IMR-90 (cell line): ENCODE measurements around the gene HDHD3. TPM values are rescaled to one million over a fixed set of nuclear protein-coding genes. Genes with fewer than 3 reads are reported as not detected.
A peak's percentile ranks its signal among the peaks of the same experiment; 100 is the strongest.

Experiments used
- ATAC-seq: fragments of 200-7000 bp; cut with Tn5 transposase; 2 replicates; pipeline ENCODE4 v1.9.1; 2020; ENCODE audit warnings: low read depth, mild to moderate bottlenecking, moderate library complexity
- Bru-seq: library from RNA; stranded (reverse); fragments of 400-500 nt; gene quantifications from one replicate; lab custom pipeline; 2021; lab: Mats Ljungman, UMichigan
- BruChase-seq, 2 experiments: library from RNA; stranded (reverse); fragments of 400-500 nt; gene quantifications; one replicate each; lab custom pipeline; 2021; lab: Mats Ljungman, UMichigan
- BruUV-seq: library from RNA; stranded (reverse); fragments of 400-500 nt; replicated peaks from 2 replicates; lab custom pipeline; 2021; lab: Mats Ljungman, UMichigan
- CTCF ChIA-PET: fragments of 300-600 bp; formaldehyde crosslinking; extraction: SDS; loops from one replicate; lab custom pipeline; 2021; ENCODE audit warnings: antibody characterized with exemption; lab: Yijun Ruan, JAX
- POLR2A ChIA-PET: fragments of 300-600 bp; sonication (Branson Sonifier 250); formaldehyde crosslinking; loops from one replicate; lab custom pipeline; 2022; ENCODE audit warnings: antibody characterized with exemption; ENCODE audit not compliant: unreplicated experiment; lab: Charles Lee
- DNase-seq: peaks from one replicate; pipeline ENCODE4 v3.0.0; 2013
- H2AFZ ChIP-seq: replicated peaks from 2 replicates; pipeline ENCODE3; 2013; ENCODE audit warnings: low read length, mild to moderate bottlenecking; ENCODE audit not compliant: poor library complexity
- H2AK5ac ChIP-seq: 2 replicates; pipeline ENCODE4 v1.6.1; 2013; ENCODE audit warnings: low read depth, low read length, inconsistent platforms
- H2AK9ac ChIP-seq: replicated peaks from 2 replicates; pipeline ENCODE3; 2013; ENCODE audit warnings: mild to moderate bottlenecking, low read depth, low read length, moderate library complexity; ENCODE audit not compliant: poor library complexity
- H2BK120ac ChIP-seq: 2 replicates; pipeline ENCODE4 v1.6.1; 2013; ENCODE audit warnings: low read depth, low read length, inconsistent platforms
- H2BK15ac ChIP-seq: 3 replicates; pipeline ENCODE4 v1.6.1; 2013; ENCODE audit warnings: low read depth, low read length, inconsistent platforms
- H2BK20ac ChIP-seq: 2 replicates; pipeline ENCODE4 v1.6.1; 2013; ENCODE audit warnings: low read depth, mild to moderate bottlenecking, inconsistent platforms, low read length, moderate library complexity
- H2BK5ac ChIP-seq: 2 replicates; pipeline ENCODE4 v1.6.1; 2013; ENCODE audit warnings: mild to moderate bottlenecking, low read depth, low read length, inconsistent platforms; ENCODE audit not compliant: poor library complexity, severe bottlenecking
- H3K14ac ChIP-seq: replicated peaks from 2 replicates; pipeline ENCODE4 v1.6.1; 2013; ENCODE audit warnings: low read depth, low read length, inconsistent platforms
- H3K18ac ChIP-seq: 2 replicates; pipeline ENCODE4 v1.6.1; 2013; ENCODE audit warnings: low read depth, low read length, control low read depth
- H3K23ac ChIP-seq: 2 replicates; pipeline ENCODE4 v1.6.1; 2013; ENCODE audit warnings: low read depth, low read length, inconsistent platforms
- H3K27ac ChIP-seq: 2 replicates; pipeline ENCODE4 v1.5.1; 2013; ENCODE audit warnings: mild to moderate bottlenecking, control low read depth, low read length; ENCODE audit not compliant: insufficient read depth
- H3K27me3 ChIP-seq: 2 replicates; pipeline ENCODE4 v1.6.1; 2013; ENCODE audit warnings: low read length; ENCODE audit not compliant: control insufficient read depth, insufficient read depth
- H3K36me3 ChIP-seq: 2 replicates; pipeline ENCODE4 v1.6.1; 2013; ENCODE audit warnings: low read length, mixed read lengths; ENCODE audit not compliant: control insufficient read depth, insufficient read depth
- H3K4ac ChIP-seq: 2 replicates; pipeline ENCODE4 v1.6.1; 2013; ENCODE audit warnings: low read depth, low read length, inconsistent platforms
- H3K4me1 ChIP-seq: 2 replicates; pipeline ENCODE4 v1.6.1; 2013; ENCODE audit warnings: low read length, mixed read lengths; ENCODE audit not compliant: control insufficient read depth, insufficient read depth
- H3K4me2 ChIP-seq: 2 replicates; pipeline ENCODE4 v1.6.1; 2013; ENCODE audit warnings: low read depth, mild to moderate bottlenecking, control low read depth, low read length, moderate library complexity
- H3K4me3 ChIP-seq: 2 replicates; pipeline ENCODE4 v1.5.1; 2013; ENCODE audit warnings: low read depth, mild to moderate bottlenecking, control low read depth, low read length, moderate library complexity; ENCODE audit not compliant: insufficient read depth
- H3K56ac ChIP-seq: 2 replicates; pipeline ENCODE4 v1.6.1; 2013; ENCODE audit warnings: low read length, inconsistent platforms; ENCODE audit not compliant: insufficient read depth; ENCODE audit errors: extremely low read depth
- H3K79me1 ChIP-seq, 2 experiments: 2 replicates each; pipeline ENCODE4 v1.6.1; 2013; ENCODE audit warnings: low read length in 2 of 2, inconsistent platforms in 1 of 2, low read depth in 1 of 2
- H3K9ac ChIP-seq: 2 replicates; pipeline ENCODE4 v1.6.1; 2013; ENCODE audit warnings: low read depth, low read length, control low read depth
- H3K9me1 ChIP-seq: 2 replicates; pipeline ENCODE4 v1.6.1; 2013; ENCODE audit warnings: low read length, inconsistent platforms; ENCODE audit not compliant: insufficient read depth
- H3K9me3 ChIP-seq: 2 replicates; pipeline ENCODE4 v1.6.1; 2013; ENCODE audit warnings: low read length; ENCODE audit not compliant: control insufficient read depth, insufficient read depth
- H4K20me1 ChIP-seq: 2 replicates; pipeline ENCODE4 v1.6.1; 2013; ENCODE audit warnings: low read length, inconsistent platforms; ENCODE audit not compliant: insufficient read depth
- H4K5ac ChIP-seq: 2 replicates; pipeline ENCODE4 v1.6.1; 2013; ENCODE audit warnings: mild to moderate bottlenecking, low read depth, low read length, control low read depth
- H4K8ac ChIP-seq, 2 experiments: 2 replicates each; pipeline ENCODE4 v1.6.1; 2013; ENCODE audit warnings: low read depth in 2 of 2, low read length in 2 of 2, control low read depth in 1 of 2, inconsistent platforms in 1 of 2
- H4K91ac ChIP-seq: 2 replicates; pipeline ENCODE4 v1.6.1; 2013; ENCODE audit warnings: low read depth, low read length, inconsistent platforms; ENCODE audit not compliant: insufficient read depth
- BHLHE40 ChIP-seq: fragments of 150-350 bp; IDR thresholded peaks from 2 replicates; pipeline ENCODE4 v1.6.1; 2016; ENCODE audit warnings: mild to moderate bottlenecking, low read depth, low read length
- CHD1 ChIP-seq: IDR thresholded peaks from 2 replicates; pipeline ENCODE4 v1.6.1; 2012; ENCODE audit warnings: low read depth, low read length, improper control_type of control experiment
- FOS ChIP-seq: fragments of 150-350 bp; IDR thresholded peaks from 2 replicates; pipeline ENCODE4 v1.6.1; 2016; ENCODE audit warnings: low read depth, low read length
- MAZ ChIP-seq: IDR thresholded peaks from 2 replicates; pipeline ENCODE4 v1.6.1; 2012; ENCODE audit warnings: low read depth, mild to moderate bottlenecking, low read length, improper control_type of control experiment, moderate library complexity, borderline replicate concordance
- MXI1 ChIP-seq: IDR thresholded peaks from 2 replicates; pipeline ENCODE4 v1.6.1; 2012; ENCODE audit warnings: low read depth, mild to moderate bottlenecking, low read length, moderate library complexity, borderline replicate concordance
- NFE2L2 ChIP-seq: fragments of 150-350 bp; IDR thresholded peaks from 2 replicates; pipeline ENCODE4 v1.6.1; 2016; ENCODE audit warnings: low read depth, mild to moderate bottlenecking, low read length
- RAD21 ChIP-seq: IDR thresholded peaks from 2 replicates; pipeline ENCODE4 v1.6.1; 2012; ENCODE audit warnings: low read length, improper control_type of control experiment
- SMC3 ChIP-seq: fragments of 150-350 bp; IDR thresholded peaks from 2 replicates; pipeline ENCODE4 v1.6.1; 2016; ENCODE audit warnings: low read depth, mild to moderate bottlenecking, antibody characterized with exemption, low read length, moderate library complexity
- WGBS, 2 experiments: methylation state at CpG; one replicate each; pipeline versions ENCODE4 v1.1.5 to v1.1.7; 2013; ENCODE audit warnings: missing lambda C conversion rate in 2 of 2; ENCODE audit not compliant: insufficient read length in 1 of 2; ENCODE audit errors: extremely low coverage in 2 of 2; 5-methylcytosine and 5-hydroxymethylcytosine counted together
- dilution Hi-C: fragments of 300-500 bp; cut with HindIII; formaldehyde crosslinking; loops from one replicate; pipeline ENCODE4 v1.14.3; 2018; ENCODE audit warnings: low sequenced_read_pairs; ENCODE audit not compliant: unreplicated experiment
- in situ Hi-C: fragments of 300-500 bp; cut with MboI; formaldehyde crosslinking; loops from 3 replicates; pipeline ENCODE4 v1.14.3; 2019; ENCODE audit warnings: low sequenced_read_pairs, inconsistent platforms, mixed read lengths
- intact Hi-C: fragments of 100-400 bp; cut with micrococcal nuclease; formaldehyde crosslinking; loops from 2 replicates; pipeline ENCODE4 v1.10.0; 2022
- long read RNA-seq: library from polyadenylated mRNA; unstranded; transcript quantifications from one replicate; pipeline ENCODE4 v2.0.0, GENCODE V29; 2021; ENCODE audit not compliant: unreplicated experiment
- polyA plus RNA-seq, 3 experiments: library from polyadenylated mRNA; depleted of rRNA; stranded (reverse); fragments of >200 nt; gene quantifications; 2 replicates each; pipeline ENCODE4 v1.2.3, GENCODE V29; 2012; ENCODE audit warnings: low replicate concordance in 1 of 3
- total RNA-seq: library from RNA; depleted of rRNA; stranded (reverse); fragments of >200 nt; gene quantifications from 2 replicates; pipeline ENCODE4 v1.2.3, GENCODE V29; 2012; rRNA removed
- TF ChIP-seq, protein P1 (sequence below): fragments of 150-350 bp; IDR thresholded peaks from 2 replicates; pipeline ENCODE4 v1.6.1; 2017; ENCODE audit warnings: mild to moderate bottlenecking, antibody characterized with exemption, low read length, low read depth
- TF ChIP-seq, protein P2 (sequence below): conservative IDR thresholded peaks from 2 replicates; pipeline ENCODE4 v1.5.1; 2012; ENCODE audit warnings: mild to moderate bottlenecking, low read depth, low read length, improper control_type of control experiment

HDHD3 gene, protein sequence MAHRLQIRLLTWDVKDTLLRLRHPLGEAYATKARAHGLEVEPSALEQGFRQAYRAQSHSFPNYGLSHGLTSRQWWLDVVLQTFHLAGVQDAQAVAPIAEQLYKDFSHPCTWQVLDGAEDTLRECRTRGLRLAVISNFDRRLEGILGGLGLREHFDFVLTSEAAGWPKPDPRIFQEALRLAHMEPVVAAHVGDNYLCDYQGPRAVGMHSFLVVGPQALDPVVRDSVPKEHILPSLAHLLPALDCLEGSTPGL
- total RNA-seq (6.9 and 7.0 TPM in 2 replicates), polyA plus RNA-seq (2012; rRNA removed) (8.6 and 9.4 TPM in 2 replicates), Bru-seq, nascent RNA (percentile 48 among the genes with signal in this experiment), BruChase-seq, experiment 1, labeled RNA remaining after a 6-hour chase (percentile 48 among the genes with signal in this experiment), BruChase-seq, experiment 2, labeled RNA remaining after a 2-hour chase (percentile 48 among the genes with signal in this experiment)
- polyA plus RNA-seq (2012; cell fraction: cytosol; rRNA removed) = 6.2 and 11.7 TPM in 2 replicates
- 16.7 and 28.5 TPM in 2 replicates for polyA plus RNA-seq (2012; cell fraction: nucleus; rRNA removed; ENCODE audit: low replicate concordance)
- long read RNA-seq, partial matches to known transcripts = 0 of 6 reads
- long read RNA-seq, other reads (novel, unspliced or antisense) = 0 of 6 reads

DNA sequence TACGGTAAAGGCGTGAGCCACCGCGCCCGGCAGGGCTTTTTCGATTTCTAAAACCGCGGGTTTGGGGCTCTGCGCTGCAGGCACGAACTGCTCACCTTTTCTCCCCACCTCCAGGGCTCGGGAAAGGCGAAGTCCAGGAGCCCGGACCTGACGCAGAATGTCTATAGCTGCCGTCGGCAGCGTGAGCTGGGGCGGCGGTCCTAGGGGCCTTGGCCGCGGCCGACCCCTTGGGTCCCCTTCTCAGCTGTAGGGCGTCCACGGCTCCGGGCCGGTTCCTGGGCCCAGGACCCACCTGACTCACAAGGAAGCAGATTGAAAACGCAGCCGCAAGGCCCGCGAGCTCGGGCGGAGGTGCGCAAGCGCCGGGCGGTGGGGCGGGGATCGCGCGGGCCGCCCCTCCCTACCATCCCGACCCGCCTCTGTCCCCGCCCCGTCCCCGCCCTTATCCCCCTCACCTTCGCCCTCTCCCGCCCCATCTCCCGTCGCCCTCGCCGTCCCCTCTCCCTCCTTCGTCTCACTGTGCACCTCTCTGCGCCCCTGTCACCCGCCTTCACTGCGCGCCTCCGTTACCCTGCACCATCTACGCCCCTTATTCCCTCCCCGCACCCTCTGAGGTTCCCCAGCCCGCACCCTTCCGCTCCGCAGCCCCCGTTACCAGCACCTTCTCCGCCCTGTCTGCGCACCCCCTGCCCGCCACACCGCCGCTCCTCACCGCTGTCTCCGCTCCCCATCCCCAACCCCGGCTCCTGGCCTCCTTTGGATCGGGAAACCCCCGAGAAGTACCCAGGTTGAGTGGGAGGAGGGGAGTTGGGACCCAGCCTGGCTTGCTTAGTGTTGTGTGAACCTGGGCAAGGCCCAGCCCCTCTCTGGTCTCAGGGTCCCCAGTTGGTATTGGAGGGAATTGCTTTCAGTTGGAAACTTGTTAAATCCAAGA is at the start of gene HDHD3:
TSS of gene HDHD3 (minus strand) at position 353 of the 934 bp plus-strand sequence. CDS start 2,632 bp downstream, outside the sequence.
- BruUV-seq = no TSS peak
- Histone ChIP-seq H3K4me2 (peak within 1 kb of the TSS; percentile 92), H3K4ac (peak within 1 kb of the TSS; percentile 47), H3K9me3 (no peaks in the 10 kb centered on the region), H3K27me3 (no peaks in the 10 kb centered on the region; the same call in 1 of the 2 replicates), H2BK15ac (no peak within 1 kb of the TSS), H3K9ac (peak within 1 kb of the TSS; percentile 65), H2AK9ac (peak within 1 kb of the TSS; percentile 90), H2AK5ac (no peak within 1 kb of the TSS), H3K23ac (peak within 1 kb of the TSS; percentile 59; the same call in 1 of the 2 replicates), H4K91ac (peak within 1 kb of the TSS; percentile 51; the same call in 1 of the 2 replicates), H3K4me3 (peak within 1 kb of the TSS; percentile 75), H3K18ac (no peak within 1 kb of the TSS; the same call in 1 of the 2 replicates), H3K36me3 (peaks cover 12% of the 10 kb centered on the region; the same call in 1 of the 2 replicates), H2BK120ac (no peak within 1 kb of the TSS), H2BK5ac (no peak within 1 kb of the TSS), H4K20me1 (no peaks in the 10 kb centered on the region), H3K14ac (0 out of 2 replicates have a peak within 1 kb of the TSS, but pooled peaks have one; percentile 52), H2AFZ (peak within 1 kb of the TSS; percentile 100), H2BK20ac (no peak within 1 kb of the TSS), H4K8ac (peak within 1 kb of the TSS; percentile 73 to 83; a peak in 3 of 4 replicates), H3K9me1 (no peaks in the 10 kb centered on the region), H4K5ac (peak within 1 kb of the TSS; percentile 57; the same call in 1 of the 2 replicates), H3K4me1 (peaks cover 2% of the 10 kb centered on the region; the same call in 1 of the 2 replicates), H3K79me1 (peaks cover 0 to 8% of the 10 kb centered on the region in 2 experiments; a peak in 1 of 4 replicates), H3K56ac (no peak within 1 kb of the TSS; the same call in 1 of the 2 replicates), H3K27ac (no peak within 1 kb of the TSS; the same call in 1 of the 2 replicates)
- WGBS, 2 experiments = 0% methylated on average over 8 of the region's 74 CpGs; no CpG with 5 or more reads in 1 of the 2 experiments
- DNase-seq = peak; percentile 58
- dilution Hi-C loops = no loop called here
- peak; percentile 99 for ATAC-seq
- in situ Hi-C loops = no loop called here
- intact Hi-C loops = no loop called here
- CTCF ChIA-PET = interaction anchor here (0.7 kb wide), 1 partner anchor 278 kb away, joined by 5 read pairs; no protein-coding TSS in a partner anchor
- POLR2A ChIA-PET = interaction anchor here (0.6 kb wide), 1 partner anchor 524 kb away, joined by 3 read pairs; no protein-coding TSS in a partner anchor
- TF ChIP-seq NFE2L2 (no peak), MAZ (no peak; the same call in 1 of the 2 replicates), BHLHE40 (no peak), RAD21 (no peak), FOS (no peak), MXI1 (no peak), CHD1 (no peak), SMC3 (no peak)
- TF ChIP-seq, protein P1, sequence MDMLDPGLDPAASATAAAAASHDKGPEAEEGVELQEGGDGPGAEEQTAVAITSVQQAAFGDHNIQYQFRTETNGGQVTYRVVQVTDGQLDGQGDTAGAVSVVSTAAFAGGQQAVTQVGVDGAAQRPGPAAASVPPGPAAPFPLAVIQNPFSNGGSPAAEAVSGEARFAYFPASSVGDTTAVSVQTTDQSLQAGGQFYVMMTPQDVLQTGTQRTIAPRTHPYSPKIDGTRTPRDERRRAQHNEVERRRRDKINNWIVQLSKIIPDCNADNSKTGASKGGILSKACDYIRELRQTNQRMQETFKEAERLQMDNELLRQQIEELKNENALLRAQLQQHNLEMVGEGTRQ = no peak
- TF ChIP-seq, protein P2, sequence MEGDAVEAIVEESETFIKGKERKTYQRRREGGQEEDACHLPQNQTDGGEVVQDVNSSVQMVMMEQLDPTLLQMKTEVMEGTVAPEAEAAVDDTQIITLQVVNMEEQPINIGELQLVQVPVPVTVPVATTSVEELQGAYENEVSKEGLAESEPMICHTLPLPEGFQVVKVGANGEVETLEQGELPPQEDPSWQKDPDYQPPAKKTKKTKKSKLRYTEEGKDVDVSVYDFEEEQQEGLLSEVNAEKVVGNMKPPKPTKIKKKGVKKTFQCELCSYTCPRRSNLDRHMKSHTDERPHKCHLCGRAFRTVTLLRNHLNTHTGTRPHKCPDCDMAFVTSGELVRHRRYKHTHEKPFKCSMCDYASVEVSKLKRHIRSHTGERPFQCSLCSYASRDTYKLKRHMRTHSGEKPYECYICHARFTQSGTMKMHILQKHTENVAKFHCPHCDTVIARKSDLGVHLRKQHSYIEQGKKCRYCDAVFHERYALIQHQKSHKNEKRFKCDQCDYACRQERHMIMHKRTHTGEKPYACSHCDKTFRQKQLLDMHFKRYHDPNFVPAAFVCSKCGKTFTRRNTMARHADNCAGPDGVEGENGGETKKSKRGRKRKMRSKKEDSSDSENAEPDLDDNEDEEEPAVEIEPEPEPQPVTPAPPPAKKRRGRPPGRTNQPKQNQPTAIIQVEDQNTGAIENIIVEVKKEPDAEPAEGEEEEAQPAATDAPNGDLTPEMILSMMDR = no peak
